H9 (cell line): Measurements from ENCODE around the gene HRC. TPM values are rescaled to one million over a fixed set of nuclear protein-coding genes. Genes with fewer than 3 reads are reported as not detected.

Experiments used
- DNase-seq: peaks from one replicate; pipeline ENCODE4 v3.0.0-alpha.2; 2017
- H2AFZ ChIP-seq: one replicate; pipeline ENCODE4 v1.6.1; 2013; ENCODE audit warnings: mild to moderate bottlenecking, low read length, control low read depth, moderate library complexity
- H2AK5ac ChIP-seq: 2 replicates; pipeline ENCODE4 v1.6.1; 2013; ENCODE audit warnings: low read length, control low read depth, mixed read lengths; ENCODE audit not compliant: insufficient read length
- H2BK120ac ChIP-seq: one replicate; pipeline ENCODE4 v1.6.1; 2013; ENCODE audit warnings: low read depth, mild to moderate bottlenecking, low read length, control low read depth, inconsistent platforms; ENCODE audit not compliant: poor library complexity, severe bottlenecking
- H2BK12ac ChIP-seq: 2 replicates; pipeline ENCODE4 v1.6.1; 2013; ENCODE audit warnings: low read length, control low read depth, mixed read lengths, low read depth; ENCODE audit not compliant: insufficient read length
- H2BK15ac ChIP-seq: 2 replicates; pipeline ENCODE4 v1.6.1; 2013; ENCODE audit warnings: low read depth, low read length, control low read depth
- H2BK20ac ChIP-seq: one replicate; pipeline ENCODE4 v1.6.1; 2013; ENCODE audit warnings: low read depth, mild to moderate bottlenecking, low read length, control low read depth, inconsistent platforms; ENCODE audit not compliant: poor library complexity, severe bottlenecking
- H2BK5ac ChIP-seq: 2 replicates; pipeline ENCODE4 v1.6.1; 2013; ENCODE audit warnings: low read length, control low read depth, mixed read lengths; ENCODE audit not compliant: insufficient read length
- H3K14ac ChIP-seq: 2 replicates; pipeline ENCODE4 v1.6.1; 2013; ENCODE audit warnings: low read length, control low read depth; ENCODE audit not compliant: insufficient read depth
- H3K18ac ChIP-seq: 2 replicates; pipeline ENCODE4 v1.6.1; 2013; ENCODE audit warnings: low read depth, mild to moderate bottlenecking, mixed read lengths, low read length, control low read depth; ENCODE audit not compliant: insufficient read length
- H3K23ac ChIP-seq: 2 replicates; pipeline ENCODE4 v1.6.1; 2013; ENCODE audit warnings: low read length, control low read depth, mixed read lengths, low read depth; ENCODE audit not compliant: insufficient read length
- H3K23me2 ChIP-seq: 2 replicates; pipeline ENCODE4 v1.6.1; 2013; ENCODE audit warnings: low read depth, mild to moderate bottlenecking, mixed read lengths, low read length, control low read depth; ENCODE audit not compliant: insufficient read length, poor library complexity, severe bottlenecking
- H3K27ac ChIP-seq: 2 replicates; pipeline ENCODE4 v1.5.1; 2013; ENCODE audit warnings: low read length, control low read depth, mixed read lengths, low read depth; ENCODE audit not compliant: insufficient read length
- H3K27me3 ChIP-seq: 2 replicates; pipeline ENCODE4 v1.6.1; 2013; ENCODE audit warnings: low read length, control low read depth, inconsistent platforms; ENCODE audit not compliant: insufficient read depth
- H3K4ac ChIP-seq: 2 replicates; pipeline ENCODE4 v1.6.1; 2013; ENCODE audit warnings: low read depth, mild to moderate bottlenecking, control low read depth, inconsistent platforms, low read length, moderate library complexity
- H3K4me1 ChIP-seq: 2 replicates; pipeline ENCODE4 v1.6.1; 2013; ENCODE audit warnings: low read length, control low read depth, inconsistent platforms; ENCODE audit not compliant: insufficient read depth
- H3K4me2 ChIP-seq: 2 replicates; pipeline ENCODE4 v1.6.1; 2013; ENCODE audit warnings: low read length, control low read depth, mixed read lengths; ENCODE audit not compliant: insufficient read length, insufficient read depth
- H3K56ac ChIP-seq: 2 replicates; pipeline ENCODE4 v1.6.1; 2013; ENCODE audit warnings: low read depth, mild to moderate bottlenecking, mixed read lengths, low read length, control low read depth; ENCODE audit not compliant: insufficient read length
- H3K79me1 ChIP-seq: 2 replicates; pipeline ENCODE4 v1.6.1; 2013; ENCODE audit warnings: low read depth, mild to moderate bottlenecking, moderate library complexity, low read length, control low read depth, inconsistent platforms; ENCODE audit not compliant: insufficient read depth, poor library complexity, severe bottlenecking
- H3K79me2 ChIP-seq: 2 replicates; pipeline ENCODE4 v1.6.1; 2013; ENCODE audit warnings: low read length, control low read depth, inconsistent platforms; ENCODE audit not compliant: insufficient read depth
- H3K9ac ChIP-seq: 2 replicates; pipeline ENCODE4 v1.6.1; 2013; ENCODE audit warnings: low read length, control low read depth, mixed read lengths; ENCODE audit not compliant: insufficient read length; ENCODE audit errors: extremely low read depth
- H3K9me3 ChIP-seq: one replicate; pipeline ENCODE4 v1.6.1; 2013; ENCODE audit warnings: low read depth, low read length, inconsistent platforms; ENCODE audit not compliant: control insufficient read depth
- H3T11ph ChIP-seq: one replicate; pipeline ENCODE4 v1.6.1; 2013; ENCODE audit warnings: mild to moderate bottlenecking, low read length, control low read depth, inconsistent platforms
- H4K20me1 ChIP-seq: one replicate; pipeline ENCODE4 v1.6.1; 2013; ENCODE audit not compliant: control insufficient read depth, insufficient read length, insufficient read depth
- H4K5ac ChIP-seq: 2 replicates; pipeline ENCODE4 v1.6.1; 2013; ENCODE audit warnings: low read depth, mild to moderate bottlenecking, mixed read lengths, low read length, control low read depth; ENCODE audit not compliant: insufficient read length
- H4K8ac ChIP-seq: replicated peaks from 2 replicates; pipeline ENCODE4 v1.6.1; 2013; ENCODE audit warnings: low read length, control low read depth, mixed read lengths, low read depth; ENCODE audit not compliant: insufficient read length
- H4K91ac ChIP-seq: 2 replicates; pipeline ENCODE4 v1.6.1; 2013; ENCODE audit warnings: low read depth, mild to moderate bottlenecking, moderate library complexity, mixed read lengths, low read length, control low read depth; ENCODE audit not compliant: insufficient read length
- H3K27ac Mint-ChIP-seq, 3 experiments: 2 replicates in 2 of 3; 3 replicates in 1 of 3; pipeline ENCODE4 v1.8.0; 2020 to 2021; ENCODE audit warnings: mixed read lengths in 3 of 3, mild to moderate bottlenecking in 1 of 3, moderate library complexity in 1 of 3
- H3K27me3 Mint-ChIP-seq: 2 replicates; pipeline ENCODE4 v1.8.0; 2021; ENCODE audit warnings: low read depth, mild to moderate bottlenecking, moderate library complexity, mixed read lengths
- H3K36me3 Mint-ChIP-seq, 3 experiments: 2 replicates in 2 of 3; 3 replicates in 1 of 3; pipeline ENCODE4 v1.8.0; 2020 to 2021; ENCODE audit warnings: low read depth in 3 of 3, mixed read lengths in 3 of 3; ENCODE audit not compliant: insufficient read depth in 1 of 3
- H3K4me1 Mint-ChIP-seq, 2 experiments: 2 replicates each; pipeline ENCODE4 v1.8.0; 2020; ENCODE audit warnings: mixed read lengths in 2 of 2
- H3K4me3 Mint-ChIP-seq, 2 experiments: 2 replicates in 1 of 2; 3 replicates in 1 of 2; pipeline ENCODE4 v1.8.0; 2020 to 2021; ENCODE audit warnings: mild to moderate bottlenecking in 2 of 2, mixed read lengths in 2 of 2, moderate library complexity in 1 of 2
- H3K9me3 Mint-ChIP-seq, 2 experiments: 2 replicates in 1 of 2; 3 replicates in 1 of 2; pipeline ENCODE4 v1.8.0; 2020; ENCODE audit warnings: mild to moderate bottlenecking in 2 of 2, mixed read lengths in 2 of 2, moderate library complexity in 1 of 2
- CTCF ChIP-seq: fragments of 200-600 bp; sonication (generic); conservative IDR thresholded peaks from 3 replicates; pipeline ENCODE4 v1.8.0; 2021; ENCODE audit warnings: antibody characterized with exemption, mild to moderate bottlenecking
- WGBS: extraction: QIAGEN DNeasy Blood & Tissue Kit; methylation state at CpG from one replicate; pipeline ENCODE4 v1.1.7; 2013; ENCODE audit warnings: missing lambda C conversion rate, low lambda C conversion rate, mixed read lengths; ENCODE audit not compliant: insufficient read length; ENCODE audit errors: extremely low coverage; 5-methylcytosine and 5-hydroxymethylcytosine counted together
- total RNA-seq: library from RNA; stranded (reverse); gene quantifications from 2 replicates; pipeline ENCODE4 v1.2.1, GENCODE V29; 2021

Gene HRC
- total RNA-seq, 1 experiment from 2014 or later = 1.8 TPM

- Histone ChIP-seq H3K14ac (no peak overlapping the region), H3K56ac (no peak overlapping the region), H2AFZ (no peak overlapping the region), H3K23ac (no peak overlapping the region), H2BK5ac (no peak overlapping the region), H2BK12ac (no peak overlapping the region), H2BK15ac (no peak overlapping the region), H4K91ac (no peak overlapping the region), H2BK20ac (no peak overlapping the region), H3K18ac (no peak overlapping the region), H3T11ph (no peak overlapping the region), H3K9me3 (no peaks in the 10 kb centered on the region), H3K79me1 (no peaks in the 10 kb centered on the region), H4K8ac (no peak overlapping the region), H4K20me1 (no peaks in the 10 kb centered on the region), H3K4ac (no peak overlapping the region), H2AK5ac (no peak overlapping the region), H3K23me2 (no peaks in the 10 kb centered on the region), H3K4me1 (no peaks in the 10 kb centered on the region), H2BK120ac (no peak overlapping the region), H3K9ac (no peak overlapping the region), H3K27me3 (no peaks in the 10 kb centered on the region), H4K5ac (no peak overlapping the region), H3K27ac (no peak overlapping the region), H3K4me2 (no peak overlapping the region), H3K79me2 (no peaks in the 10 kb centered on the region)
- Mint-ChIP-seq H3K27ac (no peak overlapping the region), H3K9me3 (peaks cover 0 to 4% of the 10 kb centered on the region in 2 experiments; a peak in 3 of 5 replicates), H3K4me1 (peaks cover 0 to under 1% of the 10 kb centered on the region in 2 experiments; a peak in 1 of 4 replicates), H3K36me3 (peaks cover 6 to 30% (median 6%) of the 10 kb centered on the region in 3 experiments), H3K4me3 (no peak overlapping the region), H3K27me3 (peaks cover 3% of the 10 kb centered on the region)
- WGBS = 100% methylated on average over 2 of the region's 6 CpGs
- TF ChIP-seq CTCF = no peak
- no peak for DNase-seq
Observed at GRCh38 chr19:49193822-49194394, 38.7 kb upstream of the HRC start.
